Measurements from ENCODE around the gene UBE2D2. TPM values are rescaled to one million over a fixed set of nuclear protein-coding genes. Genes with fewer than 3 reads are reported as not detected.
"Not testable (repeated sequence)": the region's sequence is repeated elsewhere in the genome, so short reads cannot be mapped to it uniquely, and the experiment has no call there.

Gene UBE2D2
- total RNA-seq, 1 donor from 2014 or later, result 57.5 TPM

DNA sequence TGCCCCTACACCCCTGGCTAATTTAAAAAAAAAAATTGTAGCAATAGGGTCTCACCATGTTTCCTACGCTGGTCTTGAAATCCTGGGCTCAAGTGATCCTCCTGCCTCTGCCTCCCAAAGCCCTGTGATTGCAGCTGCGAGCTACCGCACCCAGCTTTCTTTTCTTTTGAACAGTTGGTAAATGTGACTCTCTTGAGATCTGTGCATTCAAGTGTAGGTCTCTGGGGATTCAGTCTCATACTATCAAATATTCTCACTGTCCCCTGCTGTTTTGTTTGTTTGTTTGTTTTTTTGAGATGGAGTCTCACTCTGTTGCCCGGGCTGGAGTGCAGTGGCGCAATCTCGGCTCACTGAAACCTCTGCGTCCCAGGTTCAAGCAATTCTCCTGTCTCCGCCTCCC lies 44.7 kb downstream of the UBE2D2 start:
- Histone ChIP-seq H3K27ac (no peak overlapping the region), H3K4me1 (peaks cover 12% of the 10 kb centered on the region), H3K27me3 (no peaks in the 10 kb centered on the region), H3K4me3 (no peak overlapping the region), H3K9me3 (no peaks in the 10 kb centered on the region), H3K36me3 (peaks cover 0 to 25% of the 10 kb centered on the region in 2 donors)
- TF ChIP-seq, protein P1, sequence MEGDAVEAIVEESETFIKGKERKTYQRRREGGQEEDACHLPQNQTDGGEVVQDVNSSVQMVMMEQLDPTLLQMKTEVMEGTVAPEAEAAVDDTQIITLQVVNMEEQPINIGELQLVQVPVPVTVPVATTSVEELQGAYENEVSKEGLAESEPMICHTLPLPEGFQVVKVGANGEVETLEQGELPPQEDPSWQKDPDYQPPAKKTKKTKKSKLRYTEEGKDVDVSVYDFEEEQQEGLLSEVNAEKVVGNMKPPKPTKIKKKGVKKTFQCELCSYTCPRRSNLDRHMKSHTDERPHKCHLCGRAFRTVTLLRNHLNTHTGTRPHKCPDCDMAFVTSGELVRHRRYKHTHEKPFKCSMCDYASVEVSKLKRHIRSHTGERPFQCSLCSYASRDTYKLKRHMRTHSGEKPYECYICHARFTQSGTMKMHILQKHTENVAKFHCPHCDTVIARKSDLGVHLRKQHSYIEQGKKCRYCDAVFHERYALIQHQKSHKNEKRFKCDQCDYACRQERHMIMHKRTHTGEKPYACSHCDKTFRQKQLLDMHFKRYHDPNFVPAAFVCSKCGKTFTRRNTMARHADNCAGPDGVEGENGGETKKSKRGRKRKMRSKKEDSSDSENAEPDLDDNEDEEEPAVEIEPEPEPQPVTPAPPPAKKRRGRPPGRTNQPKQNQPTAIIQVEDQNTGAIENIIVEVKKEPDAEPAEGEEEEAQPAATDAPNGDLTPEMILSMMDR (IDR thresholded peaks at IDR 0.05), result no peak
- no peak for TF ChIP-seq POLR2AphosphoS5 (IDR thresholded peaks at IDR 0.05; ENCODE audit: insufficient read depth in 1 of 2, low read depth in 1 of 2)
- TF ChIP-seq POLR2A (IDR thresholded peaks at IDR 0.05), result no peak
- intact Hi-C loops (cut with DNase I), result no loop called here
- DNase-seq (ENCODE audit: extremely low spot score in 2 of 2), result no peak

DNA sequence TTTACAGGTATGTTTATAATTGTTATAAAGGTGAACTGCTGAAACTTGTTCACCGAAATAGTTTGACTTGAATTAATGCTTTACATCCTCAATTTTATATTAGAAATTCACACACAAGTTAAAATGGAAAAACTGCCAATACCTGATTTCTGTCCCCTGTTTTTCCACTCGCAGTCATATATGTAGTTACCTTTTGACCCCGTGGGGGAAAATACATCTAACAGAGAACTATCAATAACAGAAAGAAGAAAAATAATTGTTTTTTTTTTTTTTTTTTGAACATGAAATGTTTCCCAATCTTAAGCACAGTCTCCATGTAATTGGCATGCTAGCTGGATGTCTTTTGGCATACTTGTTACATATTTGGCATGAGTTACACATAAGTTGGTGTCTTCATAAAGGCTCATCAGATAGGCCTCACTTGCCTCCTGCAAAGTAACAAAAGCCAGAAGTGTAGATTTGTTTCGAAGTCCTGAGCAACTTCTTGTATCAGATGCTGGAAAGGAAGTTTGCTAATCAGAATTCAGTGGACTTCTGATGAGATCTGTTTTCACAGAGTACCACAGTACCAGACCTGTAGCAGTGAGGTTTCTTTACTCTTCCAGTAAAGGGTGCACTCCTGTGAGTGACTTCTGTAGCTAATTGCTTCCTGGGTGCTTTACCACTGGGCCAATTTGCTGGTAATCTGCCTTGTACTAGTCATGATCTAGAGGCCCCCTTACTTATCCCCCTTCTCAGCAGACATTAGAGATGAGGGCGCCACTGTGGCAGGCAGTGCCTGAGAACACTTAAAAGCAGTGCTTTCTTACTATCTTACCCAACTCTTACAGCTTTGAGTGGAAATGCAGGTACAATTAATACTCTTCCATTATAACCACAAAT lies 50.8 kb downstream of the UBE2D2 start:
- no peak overlapping the region for H3K4me3 ChIP-seq
- intact Hi-C loops (cut with DNase I), result no loop called here
- TF ChIP-seq POLR2AphosphoS5 (IDR thresholded peaks at IDR 0.05; ENCODE audit: insufficient read depth in 1 of 2, low read depth in 1 of 2) (no peak), POLR2A (IDR thresholded peaks at IDR 0.05) (no peak)
- TF ChIP-seq, protein P1 (IDR thresholded peaks at IDR 0.05), result no peak
- peaks cover 0 to 6% of the 10 kb centered on the region in 2 donors for H3K36me3 ChIP-seq
- DNase-seq (ENCODE audit: extremely low spot score in 2 of 2), result no peak
- H3K27ac ChIP-seq, result no peak overlapping the region
- no peaks in the 10 kb centered on the region for H3K9me3 ChIP-seq
- H3K27me3 ChIP-seq, result no peaks in the 10 kb centered on the region
- peaks cover 13% of the 10 kb centered on the region for H3K4me1 ChIP-seq

DNA sequence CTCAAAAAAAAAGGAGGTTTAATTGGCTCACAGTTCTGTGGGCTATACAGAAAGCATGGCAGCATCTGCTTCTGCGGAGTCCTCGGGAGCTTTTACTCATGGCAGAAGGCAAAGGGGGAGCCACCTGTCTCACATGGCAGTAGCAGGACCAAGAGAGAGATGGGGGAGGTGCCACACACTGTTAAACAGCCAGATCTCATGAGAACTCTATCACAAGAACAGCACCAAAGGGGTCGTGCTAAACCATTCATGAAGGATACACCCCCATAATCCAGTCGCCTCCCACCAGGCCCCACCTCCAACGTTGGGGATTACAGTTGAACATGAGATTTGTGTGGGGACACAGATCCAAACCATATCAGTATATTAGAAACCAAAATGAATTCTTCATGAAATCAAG lies 58.7 kb downstream of the UBE2D2 start:
- no peak for TF ChIP-seq POLR2A (IDR thresholded peaks at IDR 0.05)
- TF ChIP-seq POLR2AphosphoS5 (IDR thresholded peaks at IDR 0.05; ENCODE audit: insufficient read depth in 1 of 2, low read depth in 1 of 2), result no peak
- TF ChIP-seq, protein P1 (IDR thresholded peaks at IDR 0.05), result no peak
- no peak overlapping the region for H3K4me3 ChIP-seq
- intact Hi-C loops (cut with DNase I), result no loop called here
- no peaks in the 10 kb centered on the region for H3K4me1 ChIP-seq
- H3K36me3 ChIP-seq, result peaks cover 0 to 52% of the 10 kb centered on the region in 2 donors
- H3K27ac ChIP-seq, result no peak overlapping the region
- H3K27me3 ChIP-seq, result no peaks in the 10 kb centered on the region
- no peaks in the 10 kb centered on the region for H3K9me3 ChIP-seq
- no peak for DNase-seq (ENCODE audit: extremely low spot score in 2 of 2)

DNA sequence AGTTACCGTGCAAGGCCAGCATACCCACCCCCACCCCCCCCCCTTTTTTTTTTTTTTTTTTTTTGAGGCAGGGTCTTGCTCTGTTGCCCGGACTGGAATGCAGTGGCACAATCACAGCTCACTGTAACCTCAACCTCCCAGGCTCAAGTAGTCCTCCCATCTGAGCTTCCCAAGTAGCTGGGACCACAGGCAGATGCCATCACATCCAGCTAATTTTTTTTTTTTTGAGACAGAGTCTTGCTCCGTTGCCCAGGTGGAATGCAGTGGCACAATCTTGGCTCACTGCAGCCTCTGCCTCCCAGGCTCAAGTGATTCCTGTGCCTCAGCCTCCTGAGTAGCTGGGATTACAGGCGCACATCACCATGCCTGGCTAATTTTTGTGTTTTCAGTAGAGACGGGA lies 64.3 kb downstream of the UBE2D2 start:
- H3K27me3 ChIP-seq; DNase-seq (ENCODE audit: extremely low spot score in 2 of 2); H3K27ac ChIP-seq; H3K4me3 ChIP-seq; intact Hi-C loops (cut with DNase I); H3K4me1 ChIP-seq; H3K9me3 ChIP-seq: not testable (repeated sequence)
- peaks cover 0 to 67% of the 10 kb centered on the region in 2 donors for H3K36me3 ChIP-seq

DNA sequence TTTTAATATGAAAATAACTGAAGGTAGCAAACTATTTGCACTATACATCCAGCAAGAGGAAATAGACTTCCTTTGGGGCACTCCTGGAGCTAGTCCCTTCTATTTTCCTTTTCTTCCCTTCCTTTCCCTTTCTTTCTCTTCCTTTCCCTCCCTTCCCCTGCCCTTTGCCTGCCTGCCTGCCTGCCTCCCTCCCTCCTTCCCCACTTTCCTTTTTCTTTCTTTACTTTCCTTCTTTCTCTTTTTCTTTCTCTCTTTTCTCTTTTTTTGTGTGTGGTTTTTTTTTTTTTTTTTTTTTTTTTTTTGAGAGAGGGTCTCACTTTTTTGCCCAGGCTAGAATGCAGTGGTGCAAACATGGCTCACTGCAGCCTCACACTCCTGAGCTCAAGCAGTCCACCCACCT lies 69.7 kb downstream of the UBE2D2 start:
- Histone ChIP-seq H3K4me1 (peaks cover 7% of the 10 kb centered on the region), H3K27ac (no peak overlapping the region), H3K27me3 (no peaks in the 10 kb centered on the region), H3K9me3 (no peaks in the 10 kb centered on the region), H3K36me3 (peaks cover 0 to 33% of the 10 kb centered on the region in 2 donors), H3K4me3 (no peak overlapping the region)
- DNase-seq (ENCODE audit: extremely low spot score in 2 of 2), result no peak
- intact Hi-C loops (cut with DNase I), result no loop called here
- no peak for TF ChIP-seq POLR2AphosphoS5 (IDR thresholded peaks at IDR 0.05; ENCODE audit: insufficient read depth in 1 of 2, low read depth in 1 of 2)
- TF ChIP-seq, protein P1 (IDR thresholded peaks at IDR 0.05), result no peak
- TF ChIP-seq POLR2A (IDR thresholded peaks at IDR 0.05), result no peak
